ENCODE measurements around the gene TOR1B. TPM values are rescaled to one million over a fixed set of nuclear protein-coding genes. Genes with fewer than 3 reads are reported as not detected.

The TOR1B gene
- total and polyA plus RNA-seq, 2 donors (not counting 1 experiment from before 2014, with no cell fraction given) = 13.3 to 17.4 TPM

- H2AFZ ChIP-seq (ENCODE audit: insufficient read depth, low read depth, low read length, poor library complexity, severe bottlenecking) = no peak overlapping the region
- H3K27me3 ChIP-seq (replicated peaks in 1 of 4; ENCODE audit: control extremely low read depth in 1 of 4, control insufficient read depth in 3 of 4, insufficient read depth in 4 of 4, low read length in 3 of 4) = peaks cover 0 to 3% (median 0%) of the 10 kb centered on the region in 4 experiments
- Mint-ChIP-seq H3K4me1 (peaks cover 9% of the 10 kb centered on the region), H3K27me3 (no peaks in the 10 kb centered on the region), H3K9me3 (ENCODE audit: insufficient read depth) (no peaks in the 10 kb centered on the region), H3K27ac (no peak overlapping the region), H3K4me3 (no peak overlapping the region)
- H3K79me2 ChIP-seq (ENCODE audit: control insufficient read depth, insufficient read depth, low read length) = peaks cover 7% of the 10 kb centered on the region
- no peaks in the 10 kb centered on the region for H3K36me3 ChIP-seq (replicated peaks in 1 of 2; ENCODE audit: control extremely low read depth in 1 of 2, control insufficient read depth in 1 of 2, extremely low read depth in 1 of 2, insufficient read depth in 2 of 2, low read length in 1 of 2)
- no peaks in the 10 kb centered on the region for H3K9me3 ChIP-seq (ENCODE audit: control extremely low read depth in 1 of 3, control insufficient read depth in 2 of 3, insufficient read depth in 1 of 3, low read length in 2 of 3)
- no peak overlapping the region for H3K27ac ChIP-seq (ENCODE audit: low read length in 2 of 2)
- no peak for TF ChIP-seq EZH2 (IDR thresholded peaks at IDR 0.05; ENCODE audit: borderline replicate concordance, insufficient read depth, low read depth, low read length, poor library complexity, severe bottlenecking)
- TF ChIP-seq CTCF (IDR thresholded peaks at IDR 0.05) = no peak
- H3K4me1 ChIP-seq (ENCODE audit: control insufficient read depth in 2 of 2, insufficient read depth in 2 of 2, low read length in 2 of 2) = peaks cover 3 to 8% of the 10 kb centered on the region in 2 donors
- no peaks in the 10 kb centered on the region for H4K20me1 ChIP-seq (ENCODE audit: control insufficient read depth, insufficient read depth, low read length, poor library complexity, severe bottlenecking)
- 89% methylated on average over 2 of the region's 6 CpGs for WGBS (ENCODE audit: insufficient coverage)
- CTCF ChIA-PET = interaction anchor here (1.4 kb wide), 1 partner anchor 9 kb away, joined by 5 read pairs; no protein-coding TSS in a partner anchor
- no peak overlapping the region for H3K9ac ChIP-seq (ENCODE audit: low read length)
- POLR2A ChIA-PET = no interaction called here
- ATAC-seq (ENCODE audit: low read depth) = no peak
- intact Hi-C loops (cut with micrococcal nuclease) = no loop called here
- H3K4me3 ChIP-seq (ENCODE audit: control extremely low read depth in 1 of 5, extremely low read depth in 1 of 5, insufficient read depth in 1 of 5, low read depth in 2 of 5, low read length in 4 of 5) = no peak overlapping the region
- no peak overlapping the region for H3K4me2 ChIP-seq (replicated peaks; ENCODE audit: low read depth, low read length, poor library complexity, severe bottlenecking)
- DNase-seq = no peak
Measured at GRCh38 chr9:129798973-129799372, 4.0 kb upstream of the TOR1B start.

- no peaks in the 10 kb centered on the region for H3K9me3 Mint-ChIP-seq (ENCODE audit: insufficient read depth)
- DNase-seq = no peak
Measured at GRCh38 chr9:129801504-129801903, 1.5 kb upstream of the TOR1B start.

More at GRCh38 chr9:129801504-129801903, 1.5 kb upstream of the TOR1B start:
- Histone ChIP-seq H3K4me2 (replicated peaks; ENCODE audit: low read depth, low read length, poor library complexity, severe bottlenecking) (no peak overlapping the region), H3K9ac (ENCODE audit: low read length) (no peak overlapping the region), H3K4me1 (ENCODE audit: control insufficient read depth in 2 of 2, insufficient read depth in 2 of 2, low read length in 2 of 2) (peaks cover 6 to 13% of the 10 kb centered on the region in 2 donors), H2AFZ (ENCODE audit: insufficient read depth, low read depth, low read length, poor library complexity, severe bottlenecking) (no peak overlapping the region), H3K4me3 (ENCODE audit: control extremely low read depth in 1 of 5, extremely low read depth in 1 of 5, insufficient read depth in 1 of 5, low read depth in 2 of 5, low read length in 4 of 5) (no peak overlapping the region), H3K9me3 (ENCODE audit: control extremely low read depth in 1 of 3, control insufficient read depth in 2 of 3, insufficient read depth in 1 of 3, low read length in 2 of 3) (no peaks in the 10 kb centered on the region), H3K27ac (ENCODE audit: low read length in 2 of 2) (no peak overlapping the region), H3K27me3 (replicated peaks in 1 of 4; ENCODE audit: control extremely low read depth in 1 of 4, control insufficient read depth in 3 of 4, insufficient read depth in 4 of 4, low read length in 3 of 4) (no peaks in the 10 kb centered on the region), H3K79me2 (ENCODE audit: control insufficient read depth, insufficient read depth, low read length) (peaks cover 14% of the 10 kb centered on the region), H4K20me1 (ENCODE audit: control insufficient read depth, insufficient read depth, low read length, poor library complexity, severe bottlenecking) (no peaks in the 10 kb centered on the region), H3K36me3 (replicated peaks in 1 of 2; ENCODE audit: control extremely low read depth in 1 of 2, control insufficient read depth in 1 of 2, extremely low read depth in 1 of 2, insufficient read depth in 2 of 2, low read length in 1 of 2) (no peaks in the 10 kb centered on the region)
- TF ChIP-seq CTCF (IDR thresholded peaks at IDR 0.05) = no peak
- no peak for TF ChIP-seq EZH2 (IDR thresholded peaks at IDR 0.05; ENCODE audit: borderline replicate concordance, insufficient read depth, low read depth, low read length, poor library complexity, severe bottlenecking)
- no peak for ATAC-seq (ENCODE audit: low read depth)
- ChIA-PET CTCF (interaction anchor here (1.0 to 1.4 kb wide), 2 partner anchors 33 to 63 kb away, joined by 3 to 4 read pairs; partner anchors contain the start of gene C9orf78), POLR2A (no interaction called here)
- Mint-ChIP-seq H3K27me3 (no peaks in the 10 kb centered on the region), H3K27ac (no peak overlapping the region), H3K4me3 (peak overlapping the region; percentile 71), H3K4me1 (peaks cover 20% of the 10 kb centered on the region)
- intact Hi-C loops (cut with micrococcal nuclease) = loop anchor here (5.0 to 10.0 kb wide), 3 partner anchors 174 to 1079 kb away; partner anchors contain the start of genes CRAT, NTMT1, PTPA and ZDHHC12
- WGBS (ENCODE audit: insufficient coverage) = 95% methylated on average over 16 of the region's 17 CpGs
